ENCODE results near the gene VAV3.
A peak's percentile ranks its signal among the peaks of the same experiment; 100 is the strongest.

VAV3 gene

GRCh38 chr1:107545056-107545577, 419.9 kb downstream of the VAV3 start:
- H3K4me1 Mint-ChIP-seq: no peaks in the 10 kb centered on the region
- peaks cover 15% of the 10 kb centered on the region for H3K27me3 Mint-ChIP-seq
- no peak overlapping the region for H3K4me3 Mint-ChIP-seq
- H3K27ac Mint-ChIP-seq (ENCODE audit: low read depth): no peak overlapping the region
- no peak for DNase-seq (ENCODE audit: low spot score in 2 of 2)
- H3K9me3 Mint-ChIP-seq: no peaks in the 10 kb centered on the region
- no peak for ATAC-seq (replicated peaks; ENCODE audit: extremely low read depth, poor library complexity, severe bottlenecking)
- H3K36me3 Mint-ChIP-seq (ENCODE audit: insufficient read depth): no peaks in the 10 kb centered on the region

DNA sequence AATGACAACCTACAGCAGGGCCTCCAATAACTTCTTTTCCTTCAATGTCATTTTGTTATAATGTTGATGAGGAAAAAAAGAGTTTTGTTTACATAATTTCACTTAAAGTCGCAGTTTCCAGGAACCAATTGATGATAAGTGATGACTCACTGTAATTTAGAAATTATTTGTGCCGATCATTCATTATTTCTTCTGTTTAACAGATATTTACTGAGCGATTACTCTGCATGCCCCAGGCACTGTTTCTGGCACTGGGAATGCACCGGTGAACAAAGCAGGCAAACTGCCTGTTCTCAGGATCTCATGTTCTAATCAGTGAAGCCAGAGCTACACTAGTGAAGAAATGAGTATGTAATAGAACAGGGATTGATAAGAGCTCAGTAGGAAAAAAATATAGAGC, 420.7 kb downstream of the VAV3 start:
- H3K27ac Mint-ChIP-seq (ENCODE audit: low read depth): no peak overlapping the region
- no peaks in the 10 kb centered on the region for H3K36me3 Mint-ChIP-seq (ENCODE audit: insufficient read depth)
- H3K4me1 Mint-ChIP-seq: no peaks in the 10 kb centered on the region
- no peaks in the 10 kb centered on the region for H3K9me3 Mint-ChIP-seq
- H3K4me3 Mint-ChIP-seq: no peak overlapping the region
- H3K27me3 Mint-ChIP-seq: peaks cover 15% of the 10 kb centered on the region
- ATAC-seq (replicated peaks; ENCODE audit: extremely low read depth, poor library complexity, severe bottlenecking) (no peak), DNase-seq (ENCODE audit: low spot score in 2 of 2) (no peak)

DNA sequence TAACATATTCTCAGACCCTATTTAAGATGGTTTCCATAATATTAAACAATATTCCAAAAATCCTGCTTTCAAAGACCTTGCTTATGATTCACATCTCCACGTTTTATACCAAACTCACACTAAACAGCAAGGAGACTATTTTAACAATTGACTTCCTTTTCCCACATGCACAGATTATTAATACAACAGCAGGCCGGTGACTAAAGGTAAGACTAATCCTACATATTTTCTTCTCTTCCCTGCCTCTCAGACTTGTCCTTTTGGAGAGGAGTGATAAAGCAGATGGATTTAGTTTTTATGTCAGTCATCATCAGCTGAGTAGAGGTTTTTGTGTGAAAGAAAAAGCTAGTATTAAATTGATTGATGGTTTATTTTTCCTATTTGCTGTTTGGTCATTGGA, 423.6 kb downstream of the VAV3 start:
- Mint-ChIP-seq H3K4me3 (no peak overlapping the region), H3K36me3 (ENCODE audit: insufficient read depth) (no peaks in the 10 kb centered on the region), H3K27ac (ENCODE audit: low read depth) (no peak overlapping the region), H3K9me3 (no peaks in the 10 kb centered on the region), H3K27me3 (peaks cover 15% of the 10 kb centered on the region), H3K4me1 (no peaks in the 10 kb centered on the region)
- ATAC-seq (replicated peaks; ENCODE audit: extremely low read depth, poor library complexity, severe bottlenecking) (no peak), DNase-seq (ENCODE audit: low spot score in 2 of 2) (no peak)

GRCh38 chr1:107538502-107538901, 426.5 kb downstream of the VAV3 start:
- ATAC-seq (replicated peaks; ENCODE audit: extremely low read depth, poor library complexity, severe bottlenecking): no peak
- no peak overlapping the region for H3K4me3 Mint-ChIP-seq
- peaks cover 3% of the 10 kb centered on the region for H3K36me3 Mint-ChIP-seq (ENCODE audit: insufficient read depth)
- no peak for DNase-seq (ENCODE audit: low spot score in 2 of 2)
- no peak overlapping the region for H3K27ac Mint-ChIP-seq (ENCODE audit: low read depth)
- peaks cover 29% of the 10 kb centered on the region for H3K27me3 Mint-ChIP-seq
- no peaks in the 10 kb centered on the region for H3K4me1 Mint-ChIP-seq
- H3K9me3 Mint-ChIP-seq: no peaks in the 10 kb centered on the region

DNA sequence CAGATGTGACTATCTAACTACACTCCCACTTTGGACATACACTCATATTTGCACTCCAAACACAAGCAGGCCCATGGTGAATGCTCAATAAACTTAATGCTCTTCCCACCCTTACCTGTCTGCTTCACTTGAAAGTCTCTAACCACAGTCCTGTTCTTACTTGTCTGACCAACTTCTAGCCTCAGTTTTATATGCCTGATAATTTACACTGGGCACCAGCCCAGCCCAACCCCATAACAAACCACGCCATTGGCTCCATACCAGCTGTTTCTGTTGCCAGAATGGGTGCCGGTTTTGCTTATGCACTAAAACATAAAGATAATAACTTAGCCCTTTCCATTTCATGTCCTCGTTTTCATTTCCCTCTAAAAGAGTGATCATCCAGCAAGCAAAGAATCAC, 428.7 kb downstream of the VAV3 start:
- no peaks in the 10 kb centered on the region for H3K9me3 Mint-ChIP-seq
- no peak for ATAC-seq (replicated peaks; ENCODE audit: extremely low read depth, poor library complexity, severe bottlenecking)
- H3K4me3 Mint-ChIP-seq: no peak overlapping the region
- DNase-seq (ENCODE audit: low spot score in 2 of 2): no peak
- H3K27me3 Mint-ChIP-seq: peaks cover 41% of the 10 kb centered on the region
- no peaks in the 10 kb centered on the region for H3K4me1 Mint-ChIP-seq
- peaks cover 3% of the 10 kb centered on the region for H3K36me3 Mint-ChIP-seq (ENCODE audit: insufficient read depth)
- H3K27ac Mint-ChIP-seq (ENCODE audit: low read depth): no peak overlapping the region

- H3K4me1 Mint-ChIP-seq: no peaks in the 10 kb centered on the region
- DNase-seq (ENCODE audit: low spot score in 2 of 2) (no peak), ATAC-seq (replicated peaks; ENCODE audit: extremely low read depth, poor library complexity, severe bottlenecking) (no peak)
- H3K36me3 Mint-ChIP-seq (ENCODE audit: insufficient read depth): peaks cover 3% of the 10 kb centered on the region
- H3K27me3 Mint-ChIP-seq: peaks cover 40% of the 10 kb centered on the region
- no peaks in the 10 kb centered on the region for H3K9me3 Mint-ChIP-seq
- no peak overlapping the region for H3K4me3 Mint-ChIP-seq
- H3K27ac Mint-ChIP-seq (ENCODE audit: low read depth): no peak overlapping the region
Measured at GRCh38 chr1:107535091-107535490, 429.9 kb downstream of the VAV3 start.

- H3K9me3 Mint-ChIP-seq: no peaks in the 10 kb centered on the region
- peaks cover 40% of the 10 kb centered on the region for H3K27me3 Mint-ChIP-seq
- H3K36me3 Mint-ChIP-seq (ENCODE audit: insufficient read depth): peaks cover 3% of the 10 kb centered on the region
- ATAC-seq (replicated peaks; ENCODE audit: extremely low read depth, poor library complexity, severe bottlenecking) (no peak), DNase-seq (ENCODE audit: low spot score in 2 of 2) (no peak)
- H3K4me1 Mint-ChIP-seq: no peaks in the 10 kb centered on the region
- no peak overlapping the region for H3K27ac Mint-ChIP-seq (ENCODE audit: low read depth)
- no peak overlapping the region for H3K4me3 Mint-ChIP-seq
Measured at GRCh38 chr1:107534632-107535031, 430.3 kb downstream of the VAV3 start.

- DNase-seq (ENCODE audit: low spot score in 2 of 2): no peak
- Mint-ChIP-seq H3K36me3 (ENCODE audit: insufficient read depth) (peaks cover 3% of the 10 kb centered on the region), H3K4me1 (no peaks in the 10 kb centered on the region), H3K27me3 (peaks cover 45% of the 10 kb centered on the region), H3K9me3 (no peaks in the 10 kb centered on the region), H3K27ac (ENCODE audit: low read depth) (no peak overlapping the region), H3K4me3 (no peak overlapping the region)
- no peak for ATAC-seq (replicated peaks; ENCODE audit: extremely low read depth, poor library complexity, severe bottlenecking)
Measured at GRCh38 chr1:107533436-107533835, 431.5 kb downstream of the VAV3 start.

DNA sequence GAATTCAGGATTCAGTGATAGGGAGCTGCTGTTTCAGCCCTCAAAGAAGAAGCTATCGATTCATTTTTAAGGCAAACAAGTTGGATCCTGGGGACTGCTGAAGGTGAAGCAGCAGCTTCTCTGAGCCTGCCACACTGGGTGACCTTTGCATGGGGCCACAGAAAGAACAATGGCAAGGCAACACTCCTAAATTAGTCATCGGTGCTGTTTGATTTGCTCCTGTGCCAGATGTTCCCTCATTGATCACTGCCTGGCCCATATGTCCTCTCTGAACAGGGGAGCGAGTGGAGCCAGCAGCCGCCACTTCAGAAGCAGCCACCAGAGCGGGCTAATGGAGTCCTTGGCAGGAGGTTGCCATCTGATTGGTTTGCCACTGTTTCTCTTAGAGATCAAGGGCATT, 432.7 kb downstream of the VAV3 start:
- ATAC-seq (replicated peaks; ENCODE audit: extremely low read depth, poor library complexity, severe bottlenecking) (no peak), DNase-seq (ENCODE audit: low spot score in 2 of 2) (no peak)
- H3K4me3 Mint-ChIP-seq: no peak overlapping the region
- peaks cover 3% of the 10 kb centered on the region for H3K36me3 Mint-ChIP-seq (ENCODE audit: insufficient read depth)
- no peaks in the 10 kb centered on the region for H3K9me3 Mint-ChIP-seq
- peaks cover 50% of the 10 kb centered on the region for H3K27me3 Mint-ChIP-seq
- no peaks in the 10 kb centered on the region for H3K4me1 Mint-ChIP-seq
- H3K27ac Mint-ChIP-seq (ENCODE audit: low read depth): no peak overlapping the region

GRCh38 chr1:107531065-107531908, 433.7 kb downstream of the VAV3 start:
- H3K4me3 Mint-ChIP-seq: no peak overlapping the region
- no peak for DNase-seq (ENCODE audit: low spot score in 2 of 2)
- no peaks in the 10 kb centered on the region for H3K4me1 Mint-ChIP-seq
- H3K9me3 Mint-ChIP-seq: no peaks in the 10 kb centered on the region
- H3K27ac Mint-ChIP-seq (ENCODE audit: low read depth): no peak overlapping the region
- H3K27me3 Mint-ChIP-seq: peaks cover 50% of the 10 kb centered on the region
- no peak for ATAC-seq (replicated peaks; ENCODE audit: extremely low read depth, poor library complexity, severe bottlenecking)
- peaks cover 3% of the 10 kb centered on the region for H3K36me3 Mint-ChIP-seq (ENCODE audit: insufficient read depth)

DNA sequence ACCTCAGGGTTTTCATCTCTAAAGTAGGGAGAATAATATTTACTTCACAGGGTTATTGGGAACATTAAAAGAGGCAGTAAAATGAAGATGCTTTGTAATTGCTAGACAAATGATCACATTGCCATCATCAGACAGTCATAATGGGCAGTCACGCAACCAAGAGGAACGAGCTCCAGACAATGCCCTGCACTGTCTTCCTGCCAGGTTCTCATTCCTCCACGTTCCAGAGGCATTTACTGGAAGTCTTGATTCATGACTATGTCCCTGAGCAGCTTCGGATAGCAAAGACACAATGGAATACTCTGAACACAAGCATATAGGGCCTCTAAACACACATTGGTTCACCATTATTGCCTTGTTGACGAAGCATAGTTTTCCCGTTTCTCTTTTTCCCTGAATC, 434.4 kb downstream of the VAV3 start:
- Mint-ChIP-seq H3K4me3 (no peak overlapping the region), H3K36me3 (ENCODE audit: insufficient read depth) (no peaks in the 10 kb centered on the region), H3K27ac (ENCODE audit: low read depth) (no peak overlapping the region), H3K4me1 (no peaks in the 10 kb centered on the region), H3K9me3 (no peaks in the 10 kb centered on the region), H3K27me3 (peaks cover 50% of the 10 kb centered on the region)
- DNase-seq (ENCODE audit: low spot score in 2 of 2) (no peak), ATAC-seq (replicated peaks; ENCODE audit: extremely low read depth, poor library complexity, severe bottlenecking) (no peak)

DNA sequence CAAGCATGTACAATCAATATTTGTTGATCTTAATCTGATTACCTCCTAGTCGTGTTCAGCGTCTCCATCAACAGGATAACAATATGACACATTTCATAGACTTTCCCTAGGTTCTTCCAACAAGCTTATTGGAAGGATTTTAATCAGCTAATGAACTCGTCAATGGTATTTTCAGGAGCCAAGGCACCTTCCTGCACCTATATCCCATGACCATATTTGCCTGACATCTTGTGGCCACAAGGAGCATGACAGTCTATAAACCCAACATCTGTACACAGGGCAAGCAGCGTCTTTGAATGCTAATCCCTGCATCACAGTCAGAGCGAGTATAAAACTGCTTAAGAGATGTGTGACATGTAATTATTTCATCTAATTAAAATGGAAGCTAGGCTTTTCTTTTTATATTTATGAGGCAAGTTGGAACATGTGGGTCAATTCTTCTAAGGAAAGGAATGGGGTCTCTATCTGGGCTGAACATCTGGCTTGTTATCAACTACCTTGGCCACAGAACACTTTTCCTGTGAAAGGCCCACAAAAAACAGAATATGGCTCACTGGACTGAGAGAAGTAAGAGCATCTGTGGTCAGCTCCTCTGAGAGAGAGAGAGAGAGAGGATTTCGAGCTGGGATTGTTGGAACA, 435.4 kb downstream of the VAV3 start:
- ATAC-seq (replicated peaks; ENCODE audit: extremely low read depth, poor library complexity, severe bottlenecking): peak; percentile 36
- H3K4me1 Mint-ChIP-seq: no peaks in the 10 kb centered on the region
- no peak overlapping the region for H3K4me3 Mint-ChIP-seq
- H3K36me3 Mint-ChIP-seq (ENCODE audit: insufficient read depth): no peaks in the 10 kb centered on the region
- no peaks in the 10 kb centered on the region for H3K9me3 Mint-ChIP-seq
- H3K27me3 Mint-ChIP-seq: peaks cover 50% of the 10 kb centered on the region
- H3K27ac Mint-ChIP-seq (ENCODE audit: low read depth): no peak overlapping the region
- DNase-seq (ENCODE audit: low spot score in 2 of 2): no peak

All from central memory CD8-positive, alpha-beta T cell (primary cell).